HG03354 (cell line): ENCODE data around the gene CRB2.
"Not testable (repeated sequence)": the region's sequence is repeated elsewhere in the genome, so short reads cannot be mapped to it uniquely, and the experiment has no call there.

Source experiments
- ATAC-seq: cut with Tn5 transposase; IDR thresholded peaks from one replicate; pipeline ENCODE4 v1.9.1; 2021; ENCODE audit warnings: mild to moderate bottlenecking; ENCODE audit not compliant: unreplicated experiment, poor library complexity, severe bottlenecking

Gene CRB2

GRCh38 chr9:123326662-123327093, 29.3 kb upstream of the CRB2 start:
- peak; percentile 68 for ATAC-seq

GRCh38 chr9:123327697-123328100, 28.3 kb upstream of the CRB2 start:
- no peak for ATAC-seq

- no peak for ATAC-seq
These were observed 26.6 kb upstream of the CRB2 start for GRCh38 chr9:123329329-123329955.

GRCh38 chr9:123331346-123332060, 24.5 kb upstream of the CRB2 start:
- ATAC-seq: no peak

- not testable (repeated sequence) for ATAC-seq
These were observed 22.8 kb upstream of the CRB2 start for GRCh38 chr9:123333058-123333669.

GRCh38 chr9:123334639-123335038, 21.4 kb upstream of the CRB2 start:
- no peak for ATAC-seq

- no peak for ATAC-seq
These were observed 20.6 kb upstream of the CRB2 start for GRCh38 chr9:123335193-123335985.

- ATAC-seq: no peak
These were observed 20.0 kb upstream of the CRB2 start for GRCh38 chr9:123335986-123336329.

- ATAC-seq: no peak
These were observed 19.5 kb upstream of the CRB2 start for GRCh38 chr9:123336449-123336848.

GRCh38 chr9:123336959-123337358, 19.0 kb upstream of the CRB2 start:
- ATAC-seq: no peak

GRCh38 chr9:123337971-123338370, 18.0 kb upstream of the CRB2 start:
- ATAC-seq: no peak

GRCh38 chr9:123338710-123339665, 17.0 kb upstream of the CRB2 start:
- ATAC-seq: peak; percentile 70

GRCh38 chr9:123339666-123340510, 16.1 kb upstream of the CRB2 start:
- ATAC-seq: peak; percentile 53

- ATAC-seq: no peak
These were observed 14.2 kb upstream of the CRB2 start for GRCh38 chr9:123341816-123342215.

- ATAC-seq: no peak
These were observed 13.8 kb upstream of the CRB2 start for GRCh38 chr9:123342247-123342646.

GRCh38 chr9:123343443-123344191, 12.4 kb upstream of the CRB2 start:
- ATAC-seq: peak; percentile 24

GRCh38 chr9:123344192-123344949, 11.6 kb upstream of the CRB2 start:
- no peak for ATAC-seq
